HG03064 (cell line): ENCODE measurements around the gene UHRF1.

Source experiments
- ATAC-seq: cut with Tn5 transposase; IDR thresholded peaks from one replicate; pipeline ENCODE4 v1.9.1; 2021; ENCODE audit warnings: low read depth; ENCODE audit not compliant: unreplicated experiment

The UHRF1 gene

GRCh38 chr19:4985551-4985991, 76.3 kb downstream of the UHRF1 start:
- ATAC-seq, result no peak

- no peak for ATAC-seq
Observed at GRCh38 chr19:4986056-4986455, 76.8 kb downstream of the UHRF1 start.

- ATAC-seq, result no peak
Observed at GRCh38 chr19:4986471-4986891, 77.2 kb downstream of the UHRF1 start.

- ATAC-seq, result no peak
Observed at GRCh38 chr19:4987256-4987655, 78.0 kb downstream of the UHRF1 start.

GRCh38 chr19:4987692-4988370, 78.5 kb downstream of the UHRF1 start:
- no peak for ATAC-seq

GRCh38 chr19:4988770-4989251, 79.5 kb downstream of the UHRF1 start:
- no peak for ATAC-seq

GRCh38 chr19:4990306-4990705, 81.0 kb downstream of the UHRF1 start:
- ATAC-seq, result no peak

GRCh38 chr19:4991538-4991937, 82.2 kb downstream of the UHRF1 start:
- no peak for ATAC-seq

- ATAC-seq, result no peak
Observed at GRCh38 chr19:4991996-4992698, 82.8 kb downstream of the UHRF1 start.

- no peak for ATAC-seq
Observed at GRCh38 chr19:4993683-4994082, 84.4 kb downstream of the UHRF1 start.

- ATAC-seq, result no peak
Observed at GRCh38 chr19:4996701-4997100, 87.4 kb downstream of the UHRF1 start.

GRCh38 chr19:4997297-4997696, 88.0 kb downstream of the UHRF1 start:
- ATAC-seq, result no peak

GRCh38 chr19:5000120-5000611, 90.9 kb downstream of the UHRF1 start:
- no peak for ATAC-seq

GRCh38 chr19:5001615-5002014, 92.3 kb downstream of the UHRF1 start:
- no peak for ATAC-seq

- ATAC-seq, result no peak
Observed at GRCh38 chr19:5002143-5002542, 92.8 kb downstream of the UHRF1 start.

GRCh38 chr19:5003781-5004180, 94.5 kb downstream of the UHRF1 start:
- ATAC-seq, result no peak

GRCh38 chr19:5005096-5005495, 95.8 kb downstream of the UHRF1 start:
- ATAC-seq, result no peak

- ATAC-seq, result no peak
Observed at GRCh38 chr19:5006201-5006600, 96.9 kb downstream of the UHRF1 start.

GRCh38 chr19:5006821-5007220, 97.5 kb downstream of the UHRF1 start:
- ATAC-seq, result no peak
